ENCODE measurements around the gene GBP5. TPM values are rescaled to one million over a fixed set of nuclear protein-coding genes. Genes with fewer than 3 reads are reported as not detected.
"Not testable (repeated sequence)": the region's sequence is repeated elsewhere in the genome, so short reads cannot be mapped to it uniquely, and the experiment has no call there.

The GBP5 gene
- 1.6 TPM for total RNA-seq

GRCh38 chr1:89272269-89273041, at the start of gene GBP5:
Gene GBP5 (minus strand): TSS chr1:89272860. CDS start chr1:89269555, 3,305 bp downstream.
- DNase-seq: not testable (repeated sequence)

GRCh38 chr1:89322402-89322801, 49.7 kb upstream of the GBP5 start:
- DNase-seq: no peak

DNA sequence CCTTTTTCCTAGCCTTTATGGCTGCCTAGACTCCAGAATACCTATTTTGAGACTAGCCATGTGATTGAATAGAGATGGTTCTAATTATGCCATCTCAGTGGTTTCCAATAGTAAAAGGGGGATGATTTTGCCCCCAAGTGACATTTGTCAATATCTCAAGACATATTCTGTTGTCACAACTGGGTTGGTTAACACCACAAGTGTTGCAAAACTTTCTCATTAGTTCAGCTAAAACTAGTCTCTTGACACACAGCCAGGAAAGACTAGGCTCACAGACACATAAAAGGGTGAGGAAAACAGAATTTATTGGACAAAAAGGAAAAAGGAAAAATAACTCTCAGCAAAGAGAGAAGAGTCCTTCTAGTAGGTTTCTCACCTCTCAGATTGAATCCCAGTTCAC, 39.9 kb upstream of the GBP5 start:
- DNase-seq: no peak

DNA sequence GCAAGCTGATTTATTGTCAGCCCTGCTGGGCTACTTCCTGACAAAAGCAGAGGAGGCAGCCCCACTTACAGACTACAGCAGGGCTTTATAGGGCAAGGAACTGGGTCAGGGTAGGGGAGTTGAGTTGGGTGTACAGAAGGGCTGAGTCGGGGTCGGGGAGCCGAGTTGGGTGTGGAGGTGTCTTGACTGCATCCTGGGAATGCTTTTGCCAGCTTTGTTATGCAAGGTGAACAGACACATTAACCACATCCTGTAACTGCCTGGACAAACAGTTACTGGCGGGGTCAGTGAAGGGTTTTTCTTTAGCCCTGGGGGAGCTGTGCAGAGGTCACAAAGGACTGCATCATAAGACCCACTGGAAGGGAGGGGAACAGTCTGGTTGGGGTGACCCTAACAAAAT, 39.1 kb upstream of the GBP5 start:
- DNase-seq: no peak

- DNase-seq: no peak
Observed at GRCh38 chr1:89310976-89311375, 38.3 kb upstream of the GBP5 start.

GRCh38 chr1:89310505-89310904, 37.8 kb upstream of the GBP5 start:
- no peak for DNase-seq

- DNase-seq: no peak
Observed at GRCh38 chr1:89309828-89310227, 37.2 kb upstream of the GBP5 start.

DNA sequence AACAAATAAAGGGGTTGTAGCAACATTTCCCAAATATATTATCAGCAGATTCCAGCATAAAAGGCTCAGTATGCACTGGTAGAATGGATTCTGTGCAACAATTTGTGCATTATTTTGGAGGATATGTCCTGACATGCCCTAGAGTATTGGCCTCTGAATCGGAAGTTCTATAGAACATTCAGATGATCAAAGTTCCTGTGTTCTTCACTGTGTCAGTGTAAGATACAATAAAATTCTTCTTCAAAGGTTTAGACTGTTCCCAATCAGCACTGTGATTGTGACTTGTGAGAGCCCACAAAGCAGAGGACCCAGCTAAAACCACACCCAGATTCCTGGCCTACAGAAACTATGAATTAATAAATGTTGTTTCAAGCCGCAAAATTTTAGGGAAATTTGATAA, 33.6 kb upstream of the GBP5 start:
- DNase-seq: no peak

DNA sequence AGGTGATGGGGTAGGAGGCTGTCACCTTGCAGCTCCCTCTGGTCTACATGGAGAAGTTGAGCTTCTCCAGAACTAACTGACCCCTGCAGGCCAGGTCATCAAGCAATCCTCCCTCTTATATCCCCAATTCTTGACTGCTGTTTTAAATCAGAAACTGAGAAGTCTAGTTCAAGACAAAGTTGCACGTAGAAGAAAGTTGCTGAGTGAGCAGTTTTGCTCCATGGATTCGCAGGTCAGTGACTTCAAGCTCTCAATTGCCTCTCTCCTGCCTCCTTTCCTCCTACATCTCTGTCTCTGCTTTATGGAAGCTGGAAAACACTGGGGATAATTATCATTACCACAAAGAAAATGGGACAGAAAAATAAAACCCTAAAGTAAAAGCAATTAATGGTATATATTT, 32.8 kb upstream of the GBP5 start:
- DNase-seq: no peak

DNA sequence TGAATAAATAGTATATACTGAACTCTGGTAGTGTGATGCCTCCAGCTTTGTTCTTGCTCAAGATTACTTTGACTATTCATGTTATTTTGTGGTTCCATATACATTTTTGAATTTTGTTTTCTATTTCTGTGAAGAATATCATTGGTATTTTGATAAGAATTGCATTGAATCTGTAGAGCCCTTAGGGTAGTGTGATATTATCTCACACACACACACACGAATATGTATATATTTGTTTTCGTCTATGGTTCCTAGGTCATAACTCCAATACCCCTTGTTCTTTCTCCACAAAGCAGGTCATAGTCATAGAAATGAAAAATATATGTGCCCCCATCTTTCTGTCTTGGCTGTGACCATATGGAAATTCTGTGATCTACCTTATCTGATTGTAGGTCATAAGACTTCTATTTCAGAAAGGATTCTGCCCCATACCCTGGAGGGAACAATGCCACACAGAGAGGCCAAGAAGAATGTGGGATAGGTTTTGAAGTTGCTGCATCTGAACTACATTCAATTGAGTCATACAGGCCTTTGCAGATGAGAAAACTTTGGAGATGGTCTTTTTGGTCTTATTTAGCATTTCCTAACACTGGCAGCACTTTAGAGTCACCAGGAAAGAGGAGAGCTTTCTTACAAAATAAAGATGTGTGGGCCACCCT, 32.0 kb upstream of the GBP5 start:
- no peak for DNase-seq

- DNase-seq: no peak
Observed at GRCh38 chr1:89302697-89303332, 30.2 kb upstream of the GBP5 start.

DNA sequence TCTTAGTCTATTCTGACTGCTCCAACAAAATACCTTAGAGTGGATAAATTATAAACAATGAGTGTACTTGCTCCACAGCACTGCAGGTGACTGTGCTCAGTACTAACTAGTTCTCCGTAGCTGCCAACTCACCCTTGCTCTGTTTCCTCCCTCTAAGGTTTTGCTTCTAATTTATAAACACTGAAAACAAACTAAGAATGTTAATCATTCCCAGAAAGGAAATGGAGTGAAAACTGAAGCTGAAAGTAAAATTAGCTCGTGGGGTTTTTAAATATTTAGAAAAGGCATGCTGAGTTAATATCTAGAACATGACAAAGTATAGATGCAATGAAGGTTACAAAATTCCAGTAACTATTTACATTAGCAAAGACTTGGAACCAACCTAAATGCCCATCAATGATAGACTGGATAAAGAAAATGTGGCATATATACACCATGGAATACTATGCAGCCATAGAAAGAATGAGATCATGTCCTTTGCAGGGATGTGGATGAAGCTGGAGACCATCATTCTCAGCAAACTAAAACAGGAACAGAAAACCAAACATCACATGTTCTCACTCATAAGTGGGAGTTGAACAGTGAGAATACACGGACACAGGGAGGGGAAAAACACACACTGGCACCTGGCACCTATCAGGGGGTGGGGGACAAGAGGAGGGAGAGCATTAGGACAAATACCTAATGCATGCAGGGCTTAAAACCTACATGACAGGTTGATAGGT, 27.2 kb upstream of the GBP5 start:
- not testable (repeated sequence) for DNase-seq

DNA sequence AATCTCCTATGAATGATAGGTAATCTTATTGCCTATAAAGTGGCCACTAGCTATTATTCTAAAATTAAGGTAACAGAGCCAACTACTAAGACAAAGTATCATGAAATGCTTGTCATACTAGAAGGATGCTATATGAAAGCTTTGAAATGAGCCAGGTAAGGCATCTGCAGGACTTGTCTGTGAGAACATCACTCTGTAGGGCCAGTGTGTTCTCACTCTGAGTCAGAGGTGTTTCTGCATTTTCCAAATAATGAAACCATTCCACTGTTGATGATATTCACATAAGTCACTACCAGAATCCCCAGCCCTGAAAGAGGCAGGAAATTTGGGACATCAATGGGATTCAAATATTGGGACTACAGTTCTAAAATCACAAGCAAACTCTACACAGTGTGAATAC, 25.8 kb upstream of the GBP5 start:
- DNase-seq: no peak

GRCh38 chr1:89295187-89295586, 22.5 kb upstream of the GBP5 start:
- no peak for DNase-seq

DNA sequence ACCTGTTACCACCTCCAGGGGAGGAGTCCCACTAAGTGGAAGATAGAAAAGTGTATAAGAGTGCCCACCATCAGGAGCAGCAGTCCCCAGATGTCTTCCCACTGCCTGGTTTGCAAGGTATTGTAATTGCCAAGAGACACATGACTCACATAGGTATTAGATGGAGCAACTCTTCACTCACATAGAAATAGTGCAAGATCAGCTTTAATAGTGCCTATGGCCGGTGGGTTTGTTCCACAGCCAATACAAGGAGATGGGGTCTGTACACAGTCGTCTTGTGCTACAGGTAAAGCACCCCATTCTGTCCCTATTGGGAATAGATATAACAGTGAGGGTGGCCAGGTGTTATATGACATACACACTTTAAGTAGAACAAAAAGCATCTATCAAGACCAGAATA, 18.6 kb upstream of the GBP5 start:
- DNase-seq: no peak

- no peak for DNase-seq
Observed at GRCh38 chr1:89288051-89288340, 15.3 kb upstream of the GBP5 start.

- no peak for DNase-seq
Observed at GRCh38 chr1:89287181-89288050, 14.8 kb upstream of the GBP5 start.

DNA sequence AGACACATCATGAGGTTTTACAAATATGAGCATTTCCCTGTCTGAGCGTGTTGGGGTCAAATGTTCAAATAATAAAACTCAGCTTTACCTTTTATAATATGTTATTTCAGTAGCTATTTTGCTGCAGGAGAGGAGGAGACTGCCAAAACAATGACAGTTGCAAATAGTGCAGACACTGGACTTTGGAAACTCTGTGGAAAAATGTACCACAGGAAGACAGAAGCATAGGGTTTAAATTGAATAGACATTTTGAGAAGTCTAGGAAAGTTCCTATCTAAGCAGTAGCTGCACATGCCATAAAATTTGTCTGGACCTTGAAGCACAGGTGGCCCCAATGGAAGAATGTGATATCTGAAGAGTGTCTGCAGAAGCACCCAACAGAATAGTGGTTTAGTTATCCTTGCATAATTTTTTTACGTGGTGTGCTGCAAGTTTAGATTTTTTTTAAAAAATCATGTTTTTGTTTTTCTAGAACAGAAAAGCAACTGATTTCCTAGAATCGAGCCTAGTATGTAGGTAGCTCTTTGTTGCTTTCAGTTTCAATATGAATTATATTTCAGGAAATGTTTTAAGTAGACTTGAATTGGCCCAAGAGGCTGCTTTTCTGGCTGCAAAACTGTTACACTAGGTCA, 14.0 kb upstream of the GBP5 start:
- no peak for DNase-seq

GRCh38 chr1:89285745-89286380, 13.2 kb upstream of the GBP5 start:
- no peak for DNase-seq

DNA sequence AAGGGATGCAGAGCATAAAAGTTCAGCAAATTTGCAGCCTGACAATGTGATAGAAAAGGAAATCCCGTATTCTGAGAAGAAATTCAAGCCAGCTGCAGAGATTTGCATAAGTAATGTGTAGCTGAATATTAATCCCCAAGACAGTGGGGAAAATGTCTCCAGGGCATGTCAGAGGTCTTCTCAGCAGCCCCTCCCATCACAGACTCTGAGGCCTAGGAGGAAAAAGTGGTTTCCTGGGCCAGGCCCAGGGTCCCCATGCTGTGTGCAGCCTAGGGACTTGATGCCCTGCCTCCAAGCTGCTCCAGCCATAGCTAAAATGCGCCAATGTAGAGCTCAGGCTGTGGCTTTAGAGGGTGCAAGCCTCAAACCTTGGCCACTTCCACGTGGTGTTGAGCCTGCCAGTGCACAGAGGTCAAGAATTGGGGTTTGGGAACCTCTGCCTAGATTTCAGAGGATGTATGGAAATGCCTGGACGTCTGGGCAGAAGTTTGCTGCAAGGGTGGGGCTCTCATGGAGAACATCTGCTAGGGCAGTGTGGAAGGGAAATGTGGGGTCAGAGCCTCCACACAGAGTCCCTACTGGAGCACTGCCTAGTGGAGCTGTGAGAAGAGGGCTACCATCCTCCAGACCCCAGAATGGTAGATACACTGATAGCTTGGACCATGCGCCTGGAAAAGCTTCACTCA, 11.6 kb upstream of the GBP5 start:
- DNase-seq: not testable (repeated sequence)

DNA sequence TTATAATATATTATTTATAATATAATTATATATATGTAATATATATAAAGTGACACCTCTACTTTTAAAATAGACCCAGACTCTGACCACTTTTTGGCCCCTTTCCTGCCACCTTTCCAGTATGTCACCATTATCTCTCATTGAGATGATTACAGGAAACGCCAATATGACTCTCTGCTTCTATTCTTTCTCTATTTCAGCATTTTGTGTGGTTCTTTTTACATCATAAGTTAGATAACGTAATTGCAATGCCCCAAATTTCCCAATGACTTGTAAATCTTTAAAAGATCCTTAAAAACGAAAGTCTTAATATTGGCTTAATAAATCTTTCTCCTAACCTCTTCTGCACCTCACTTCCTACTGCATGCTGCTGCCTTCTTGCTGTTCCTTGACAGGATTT, 8.1 kb upstream of the GBP5 start:
- DNase-seq: no peak

Measured in occipital lobe (tissue), 2 donors.